Upper lobe of left lung (tissue), 6 donors: ENCODE results near the gene GPR158. TPM values are rescaled to one million over a fixed set of nuclear protein-coding genes. Genes with fewer than 3 reads are reported as not detected.

Experiments
- ATAC-seq, 2 donors: fragments of 200-7000 bp; cut with Tn5 transposase; one replicate each; pipeline ENCODE4 v1.9.1; 2022; ENCODE audit warnings: mild to moderate bottlenecking in 2 of 2, moderate library complexity in 2 of 2; ENCODE audit not compliant: low FRiP score in 2 of 2
- DNase-seq, 2 donors: peaks; one replicate each; pipeline ENCODE4 v3.0.0-alpha.2; 2019 to 2020
- H3K27ac ChIP-seq, 4 donors: fragments of 200-600 bp; sonication (generic); one replicate each; pipeline ENCODE4 v1.5.1; 2016 to 2019
- H3K27me3 ChIP-seq, 4 donors: fragments of 200-600 bp; sonication (generic); one replicate each; pipeline ENCODE4 v1.5.1; 2017 to 2019
- H3K36me3 ChIP-seq, 4 donors: fragments of 200-600 bp; sonication (generic); one replicate each; pipeline ENCODE4 v1.5.1; 2016 to 2019
- H3K4me1 ChIP-seq, 4 donors: fragments of 200-600 bp; sonication (generic); one replicate each; pipeline ENCODE4 v1.5.1; 2018 to 2019
- H3K4me3 ChIP-seq, 4 donors: fragments of 200-600 bp; sonication (generic); one replicate each; pipeline ENCODE4 v1.5.1; 2017 to 2019; ENCODE audit warnings: mild to moderate bottlenecking in 2 of 4, moderate library complexity in 1 of 4
- H3K9me3 ChIP-seq, 4 donors: fragments of 200-600 bp; sonication (generic); one replicate each; pipeline ENCODE4 v1.5.1; 2018 to 2019
- EP300 ChIP-seq, 4 donors: sonication (generic); formaldehyde crosslinking; IDR thresholded peaks; one replicate each; pipeline ENCODE4 v1.5.1; 2017; ENCODE audit warnings: antibody characterized with exemption in 4 of 4, control low read depth in 2 of 4
- POLR2A ChIP-seq, 4 donors: fragments of 450-650 bp; IDR thresholded peaks; one replicate each; pipeline ENCODE4 v1.5.1; 2016 to 2017; ENCODE audit warnings: antibody characterized with exemption in 4 of 4, mild to moderate bottlenecking in 2 of 4
- POLR2AphosphoS5 ChIP-seq, 2 donors: sonication (generic); formaldehyde crosslinking; IDR thresholded peaks; one replicate each; pipeline ENCODE4 v1.5.1; 2017; ENCODE audit warnings: antibody characterized with exemption in 2 of 2
- WGBS, 2 donors: methylation state at CpG; one replicate each; pipeline ENCODE4 v1.1.5; 2017 to 2018; 5-methylcytosine and 5-hydroxymethylcytosine counted together
- small RNA-seq, 4 donors: library from RNA; depleted of rRNA; stranded (forward); fragments of <200 nt; gene quantifications; one replicate each; pipeline ENCODE3, GENCODE V24; 2016
- total RNA-seq, 6 donors: library from RNA; depleted of rRNA in 4 of 6; stranded (reverse); fragments of >200 nt in 4 of 6; gene quantifications; one replicate each; pipeline versions ENCODE4 v1.1.0 to v1.2.1, GENCODE V29; 2016 to 2021
- TF ChIP-seq, protein P1 (sequence below), 6 experiments: fragments of 450-650 bp in 4 of 6; fragments of 200-600 bp in 2 of 6; sonication (generic) in 2 of 6; IDR thresholded peaks; one replicate each; pipeline ENCODE4 v1.5.1; 2016 to 2019; ENCODE audit warnings: antibody characterized with exemption in 6 of 6
- donor health status: DM: no; HTN: no; CAD: no; lungs with moderate emphysema.
- donor health status: DM: no; HTN: yes; CAD: no; lungs with severe emphysema.

GPR158 gene
- total RNA-seq, 6 donors from 2014 or later = 0.03 to 0.09 TPM; not detected in 4

DNA sequence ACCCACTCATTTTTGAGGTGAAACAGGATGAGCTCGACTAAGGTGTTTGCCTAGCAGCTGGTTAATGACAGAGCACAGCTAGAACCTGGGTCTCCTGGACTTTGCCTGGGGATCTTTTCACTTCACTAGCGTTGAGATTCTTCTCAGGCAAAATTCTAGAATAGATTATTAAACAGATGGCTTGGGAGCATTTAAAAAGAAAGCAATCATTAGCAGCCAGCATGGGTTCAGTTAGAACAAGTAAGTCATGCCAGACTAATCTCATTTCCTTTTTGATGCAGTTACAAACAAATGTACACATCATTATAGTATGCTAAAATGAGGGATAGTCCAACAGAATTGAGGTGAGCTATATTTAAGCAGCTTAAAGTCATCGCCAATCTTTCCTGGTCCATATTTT, 467.9 kb downstream of the GPR158 start:
- WGBS, 2 donors = 70 to 79% methylated on average over 3 of the region's 3 CpGs
- TF ChIP-seq, protein P1, sequence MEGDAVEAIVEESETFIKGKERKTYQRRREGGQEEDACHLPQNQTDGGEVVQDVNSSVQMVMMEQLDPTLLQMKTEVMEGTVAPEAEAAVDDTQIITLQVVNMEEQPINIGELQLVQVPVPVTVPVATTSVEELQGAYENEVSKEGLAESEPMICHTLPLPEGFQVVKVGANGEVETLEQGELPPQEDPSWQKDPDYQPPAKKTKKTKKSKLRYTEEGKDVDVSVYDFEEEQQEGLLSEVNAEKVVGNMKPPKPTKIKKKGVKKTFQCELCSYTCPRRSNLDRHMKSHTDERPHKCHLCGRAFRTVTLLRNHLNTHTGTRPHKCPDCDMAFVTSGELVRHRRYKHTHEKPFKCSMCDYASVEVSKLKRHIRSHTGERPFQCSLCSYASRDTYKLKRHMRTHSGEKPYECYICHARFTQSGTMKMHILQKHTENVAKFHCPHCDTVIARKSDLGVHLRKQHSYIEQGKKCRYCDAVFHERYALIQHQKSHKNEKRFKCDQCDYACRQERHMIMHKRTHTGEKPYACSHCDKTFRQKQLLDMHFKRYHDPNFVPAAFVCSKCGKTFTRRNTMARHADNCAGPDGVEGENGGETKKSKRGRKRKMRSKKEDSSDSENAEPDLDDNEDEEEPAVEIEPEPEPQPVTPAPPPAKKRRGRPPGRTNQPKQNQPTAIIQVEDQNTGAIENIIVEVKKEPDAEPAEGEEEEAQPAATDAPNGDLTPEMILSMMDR (IDR thresholded peaks at IDR 0.05) = no peak
- TF ChIP-seq POLR2A (IDR thresholded peaks at IDR 0.05) (no peak), POLR2AphosphoS5 (IDR thresholded peaks at IDR 0.05) (no peak), EP300 (IDR thresholded peaks at IDR 0.05) (no peak)
- no peak for DNase-seq
- Histone ChIP-seq H3K36me3 (no peaks in the 10 kb centered on the region), H3K4me1 (no peaks in the 10 kb centered on the region), H3K9me3 (no peaks in the 10 kb centered on the region), H3K4me3 (no peak overlapping the region), H3K27me3 (no peaks in the 10 kb centered on the region), H3K27ac (no peak overlapping the region)
- no peak for ATAC-seq

DNA sequence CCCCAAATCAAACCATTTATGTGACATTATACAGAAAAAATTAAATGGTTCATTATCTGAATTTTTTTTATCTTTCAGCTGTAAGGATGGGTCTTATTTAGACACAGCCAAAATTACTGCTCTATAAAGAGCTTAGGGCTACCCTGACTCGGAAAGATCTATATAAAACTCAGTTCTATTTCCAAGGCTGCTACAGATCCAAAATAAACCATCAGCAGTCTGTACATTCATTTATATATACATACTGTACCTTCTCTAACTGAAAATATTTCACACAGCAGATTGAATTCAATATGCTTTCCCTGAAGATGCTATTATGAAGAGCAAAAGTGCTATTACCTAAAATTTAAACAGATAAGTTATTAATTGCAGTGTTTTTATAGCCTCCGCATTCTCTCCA, 471.6 kb downstream of the GPR158 start:
- no peak for DNase-seq

DNA sequence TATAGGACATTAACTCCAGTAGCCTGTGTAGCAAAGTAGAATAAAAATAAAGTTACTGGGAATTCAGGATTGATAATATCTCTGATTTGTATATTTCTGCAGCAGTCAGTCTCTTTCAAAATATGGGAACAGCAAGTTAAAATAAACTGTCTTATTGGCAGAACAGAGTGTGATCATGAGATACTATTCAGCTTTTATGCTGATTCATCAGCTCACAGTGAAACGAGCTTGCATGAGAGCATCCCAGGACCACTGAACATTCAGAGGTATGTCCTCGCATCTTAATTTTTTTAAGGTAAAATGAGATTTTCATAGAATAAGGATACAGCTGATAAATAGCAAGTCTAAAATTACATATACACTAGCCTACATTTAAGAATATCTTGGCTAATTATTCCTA, 476.7 kb downstream of the GPR158 start:
- Histone ChIP-seq H3K27ac (no peak overlapping the region), H3K9me3 (no peaks in the 10 kb centered on the region), H3K4me3 (no peak overlapping the region), H3K4me1 (no peaks in the 10 kb centered on the region), H3K27me3 (no peaks in the 10 kb centered on the region), H3K36me3 (no peaks in the 10 kb centered on the region)
- ATAC-seq (no peak), DNase-seq (no peak)
- TF ChIP-seq EP300 (IDR thresholded peaks at IDR 0.05) (no peak), POLR2AphosphoS5 (IDR thresholded peaks at IDR 0.05) (no peak), POLR2A (IDR thresholded peaks at IDR 0.05) (no peak)
- TF ChIP-seq, protein P1 (IDR thresholded peaks at IDR 0.05) = no peak
- WGBS, 2 donors = 67 to 68% methylated on average over 2 of the region's 2 CpGs

More for the DNA sequence above, 471.6 kb downstream of the GPR158 start:
- Histone ChIP-seq H3K9me3 (no peaks in the 10 kb centered on the region), H3K27me3 (no peaks in the 10 kb centered on the region), H3K4me3 (no peak overlapping the region), H3K36me3 (no peaks in the 10 kb centered on the region), H3K4me1 (no peaks in the 10 kb centered on the region), H3K27ac (no peak overlapping the region)
- 77 to 80% methylated on average over 2 of the region's 2 CpGs for WGBS, 2 donors
- TF ChIP-seq POLR2A (IDR thresholded peaks at IDR 0.05) (no peak), POLR2AphosphoS5 (IDR thresholded peaks at IDR 0.05) (no peak), EP300 (IDR thresholded peaks at IDR 0.05) (no peak)
- TF ChIP-seq, protein P1 (IDR thresholded peaks at IDR 0.05) = no peak
- no peak for ATAC-seq

Small RNA genes lying within 50 kb of the gene (small RNA-seq; reads per million reads assigned to genes)
- gene RN7SKP220 = 0 reads per million in 4 donors

Other genes starting within 250 kb of the GPR158 start
- gene PRTFDC1, start 222.4 kb upstream of the GPR158 start, total RNA-seq = 1 to 10 TPM in 5 of 6 donors, under 1 TPM in 1; 0.91 to 3.9 (median 2.3) TPM
- 10 to 100 TPM in 2 of 6 donors, 1 to 10 TPM in 2, under 1 TPM in 2; 0.31 to 18.1 (median 4.0) TPM for gene ENKUR, start 158.8 kb upstream of the GPR158 start, total RNA-seq
- 1 to 10 TPM in 5 of 6 donors, under 1 TPM in 1; 0.78 to 3.2 (median 2.8) TPM for gene THNSL1, start 158.4 kb upstream of the GPR158 start, total RNA-seq